Panc1 (cell line): ENCODE measurements around the gene DIP2C.

ENCODE experiments used
- CTCF ChIP-seq: fragments of 450-650 bp; IDR thresholded peaks from 2 replicates; pipeline ENCODE4 v1.5.1; 2017; ENCODE audit warnings: mild to moderate bottlenecking
- POLR2AphosphoS5 ChIP-seq: IDR thresholded peaks from 2 replicates; pipeline ENCODE4 v1.6.1; 2012; ENCODE audit warnings: mild to moderate bottlenecking, low read depth, low read length, moderate library complexity
- REST ChIP-seq, 2 experiments: IDR thresholded peaks; 2 replicates each; pipeline ENCODE4 v1.6.1; 2011 to 2012; ENCODE audit warnings: low read depth in 2 of 2, control low read depth in 1 of 2, low read length in 1 of 2, mild to moderate bottlenecking in 1 of 2, moderate library complexity in 1 of 2; ENCODE audit not compliant: insufficient read depth in 1 of 2
- SIN3A ChIP-seq: IDR thresholded peaks from 2 replicates; pipeline ENCODE4 v1.6.1; 2012; ENCODE audit warnings: low read depth, mild to moderate bottlenecking, low read length, moderate library complexity, borderline replicate concordance; ENCODE audit not compliant: insufficient read depth
- TCF7L2 ChIP-seq: IDR thresholded peaks from 2 replicates; pipeline ENCODE4 v1.6.1; 2011; ENCODE audit warnings: mild to moderate bottlenecking, low read depth, low read length, inconsistent platforms

- TF ChIP-seq CTCF (no peak), REST (IDR thresholded peaks at IDR 0.05; ENCODE audit: insufficient read depth in 1 of 2, low read depth in 2 of 2, low read length in 1 of 2) (no peak), POLR2AphosphoS5 (no peak), SIN3A (no peak), TCF7L2 (no peak)
Measured at GRCh38 chr10:660413-660969, 29.0 kb downstream of the DIP2C start.
